HG02840 (cell line): ENCODE data around the gene MED1.

Experiments used
- ATAC-seq: cut with Tn5 transposase; IDR thresholded peaks from one replicate; pipeline ENCODE4 v1.9.1; 2021; ENCODE audit warnings: mild to moderate bottlenecking, moderate library complexity, moderate number of reproducible peaks; ENCODE audit not compliant: unreplicated experiment, low FRiP score

Gene MED1

DNA sequence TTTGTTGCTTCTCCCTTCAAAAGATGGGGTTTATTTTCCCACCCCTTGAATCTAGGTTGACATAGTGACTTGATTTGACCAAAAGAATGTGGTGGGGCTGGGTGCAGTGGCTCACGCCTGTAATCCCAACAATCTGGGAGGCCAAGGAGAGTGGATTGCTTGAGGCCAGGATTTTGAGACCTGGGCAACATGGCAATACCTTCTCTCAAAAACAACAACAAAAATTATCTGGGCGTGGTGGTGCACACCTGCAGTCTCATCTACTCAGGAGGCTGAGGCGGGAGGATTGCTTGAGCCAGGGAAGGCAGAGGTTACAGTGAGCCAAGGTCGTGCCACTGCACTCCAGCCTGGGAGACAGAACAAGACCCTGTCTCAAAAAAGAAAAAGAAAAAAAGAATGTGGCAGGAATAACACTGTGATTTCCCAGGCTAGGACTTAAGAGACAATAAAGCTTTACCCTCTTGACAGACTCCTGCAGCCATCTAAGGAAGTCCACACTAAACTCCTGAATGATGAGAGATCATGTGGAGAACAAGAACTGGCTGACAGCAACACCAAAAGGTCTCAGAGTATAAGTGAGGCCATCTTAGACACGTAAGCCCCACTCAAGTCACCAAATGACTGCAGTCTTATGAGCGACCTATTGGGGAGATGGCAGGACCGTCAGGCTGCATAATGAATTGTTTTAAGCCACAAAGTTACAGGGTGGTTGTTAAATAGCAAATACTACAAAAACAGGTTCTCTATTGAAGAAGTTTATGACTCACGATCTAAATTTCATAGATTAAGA, 86.6 kb downstream of the MED1 start:
- no peak for ATAC-seq

DNA sequence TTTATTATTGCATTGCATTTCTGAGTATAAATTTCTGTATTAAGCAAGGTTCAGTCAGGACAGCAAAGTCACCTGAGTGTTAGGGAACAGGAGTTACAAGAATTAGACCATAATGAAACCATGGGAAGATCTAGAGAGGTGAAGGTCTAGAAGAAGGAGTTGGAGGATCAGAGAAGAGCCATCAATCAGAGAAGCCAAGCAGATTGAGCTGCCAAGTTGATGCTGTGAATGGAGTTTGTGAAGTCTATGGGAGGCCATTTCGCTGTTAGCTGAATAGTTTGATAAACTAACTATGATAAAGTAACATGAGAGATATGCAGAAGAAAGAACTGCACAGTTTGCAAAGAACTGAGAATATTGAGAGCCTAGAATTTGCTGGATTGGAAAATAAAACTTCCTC, 90.0 kb downstream of the MED1 start:
- ATAC-seq, result no peak

DNA sequence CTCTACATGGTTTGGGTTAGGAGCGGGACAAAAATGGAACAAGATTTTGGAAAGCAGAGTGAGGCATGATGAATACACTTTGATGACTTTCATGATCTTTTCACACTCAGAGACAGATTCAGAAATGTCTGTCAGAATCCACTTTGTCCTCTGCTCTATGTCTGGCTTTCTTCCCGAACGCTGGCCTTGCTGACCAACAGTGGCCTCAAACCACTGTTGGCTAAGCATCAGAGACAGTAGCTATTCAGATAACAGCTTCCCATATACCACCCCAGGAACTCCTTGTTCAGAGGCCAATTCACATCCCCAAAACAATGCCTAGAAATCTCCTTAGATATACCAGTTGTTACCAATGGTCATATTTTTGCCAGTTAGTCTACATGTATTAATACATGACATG, 90.5 kb downstream of the MED1 start:
- no peak for ATAC-seq

DNA sequence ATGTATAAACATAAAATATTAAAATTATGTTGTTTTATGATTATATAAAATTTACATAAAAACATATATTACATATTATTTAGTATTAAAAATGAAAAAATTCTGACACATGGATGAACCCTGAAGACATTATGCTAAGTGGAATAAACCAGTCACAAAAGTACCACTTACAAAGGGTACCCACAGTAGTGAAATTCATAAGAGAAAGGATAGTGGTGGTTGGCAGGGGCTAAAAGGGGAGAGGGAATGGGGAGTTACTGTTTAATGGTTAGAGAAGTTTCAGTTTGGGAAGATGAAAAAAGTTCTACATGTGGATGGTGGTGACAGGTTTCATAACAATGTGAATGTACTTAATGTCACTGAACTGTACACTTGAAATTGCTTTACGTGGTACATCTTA, 91.1 kb downstream of the MED1 start:
- no peak for ATAC-seq

DNA sequence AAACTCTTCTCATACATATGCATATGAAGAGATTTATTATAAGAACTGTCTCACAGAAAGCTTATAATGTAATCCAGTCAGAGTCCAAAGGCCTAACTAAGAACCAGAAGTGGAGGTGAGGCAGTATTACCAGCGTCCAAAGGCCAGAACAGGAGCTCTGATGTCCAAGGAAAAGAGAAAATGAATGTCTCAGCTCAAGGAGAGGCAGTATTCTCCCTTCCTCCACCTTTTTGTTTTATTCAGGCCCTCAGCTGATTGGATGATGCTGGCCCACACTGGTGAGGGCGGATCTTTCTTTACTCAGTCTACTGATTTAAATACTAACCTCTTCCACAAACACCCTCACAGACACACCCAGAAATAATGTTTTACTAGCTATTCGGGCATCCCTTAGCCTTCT, 93.1 kb downstream of the MED1 start:
- ATAC-seq, result no peak

DNA sequence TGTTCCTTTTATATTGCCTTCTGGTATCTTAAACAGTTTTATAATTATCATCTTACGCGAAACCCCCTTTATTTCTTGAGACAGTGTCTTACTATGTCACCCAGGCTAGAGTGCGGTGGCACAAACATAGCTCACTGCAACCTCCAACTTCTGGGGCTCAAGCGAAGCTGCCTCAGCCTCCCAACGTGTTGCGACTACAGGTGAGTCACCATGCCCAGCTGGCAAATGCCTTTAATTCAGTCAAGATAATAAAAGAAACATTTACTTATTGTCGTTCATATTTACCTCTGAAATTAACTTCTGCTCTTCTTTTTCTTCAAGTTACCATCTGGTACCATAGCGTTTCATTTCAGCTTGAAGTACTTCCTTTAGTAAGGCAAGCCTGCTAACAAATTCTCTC, 93.6 kb downstream of the MED1 start:
- ATAC-seq, result no peak
